GM13976 (cell line): ENCODE measurements around the gene MBNL3.

Source experiments
- DNase-seq: peaks from one replicate; pipeline ENCODE4 v3.0.0; 2012; ENCODE audit warnings: low spot score
- in situ Hi-C: fragments of 300-500 bp; cut with MboI; formaldehyde crosslinking; loops from one replicate; pipeline ENCODE4 v1.12.0; 2022; ENCODE audit warnings: low sequenced_read_pairs, mixed read lengths, inconsistent platforms; ENCODE audit not compliant: unreplicated experiment
- TF ChIP-seq, protein P1 (sequence below): IDR thresholded peaks from 2 replicates; pipeline ENCODE4 v1.5.1; 2012; ENCODE audit warnings: borderline replicate concordance, mild to moderate bottlenecking; ENCODE audit not compliant: insufficient read depth; ENCODE audit errors: extremely low read depth, missing control alignments, control extremely low read depth

The MBNL3 gene

DNA sequence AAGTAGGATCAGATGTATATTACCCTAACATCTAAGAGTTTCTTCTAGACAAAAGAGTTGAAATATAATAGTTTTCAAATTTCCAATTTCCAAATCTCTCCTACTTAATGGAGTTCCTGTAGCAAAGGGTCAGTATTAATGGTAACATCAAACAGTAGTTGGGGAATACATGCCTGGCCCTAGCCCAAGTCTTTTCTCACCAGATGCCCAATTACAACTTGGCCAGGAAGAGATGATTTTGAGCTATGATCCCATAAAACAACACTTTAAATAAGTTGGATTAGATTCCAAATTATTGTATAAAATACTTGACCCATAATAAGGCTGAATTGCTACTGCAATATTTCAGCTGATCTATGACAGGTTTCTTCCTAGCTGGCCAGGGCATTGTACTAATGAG, 59.9 kb downstream of the MBNL3 start:
- TF ChIP-seq, protein P1, sequence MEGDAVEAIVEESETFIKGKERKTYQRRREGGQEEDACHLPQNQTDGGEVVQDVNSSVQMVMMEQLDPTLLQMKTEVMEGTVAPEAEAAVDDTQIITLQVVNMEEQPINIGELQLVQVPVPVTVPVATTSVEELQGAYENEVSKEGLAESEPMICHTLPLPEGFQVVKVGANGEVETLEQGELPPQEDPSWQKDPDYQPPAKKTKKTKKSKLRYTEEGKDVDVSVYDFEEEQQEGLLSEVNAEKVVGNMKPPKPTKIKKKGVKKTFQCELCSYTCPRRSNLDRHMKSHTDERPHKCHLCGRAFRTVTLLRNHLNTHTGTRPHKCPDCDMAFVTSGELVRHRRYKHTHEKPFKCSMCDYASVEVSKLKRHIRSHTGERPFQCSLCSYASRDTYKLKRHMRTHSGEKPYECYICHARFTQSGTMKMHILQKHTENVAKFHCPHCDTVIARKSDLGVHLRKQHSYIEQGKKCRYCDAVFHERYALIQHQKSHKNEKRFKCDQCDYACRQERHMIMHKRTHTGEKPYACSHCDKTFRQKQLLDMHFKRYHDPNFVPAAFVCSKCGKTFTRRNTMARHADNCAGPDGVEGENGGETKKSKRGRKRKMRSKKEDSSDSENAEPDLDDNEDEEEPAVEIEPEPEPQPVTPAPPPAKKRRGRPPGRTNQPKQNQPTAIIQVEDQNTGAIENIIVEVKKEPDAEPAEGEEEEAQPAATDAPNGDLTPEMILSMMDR, result no peak
- in situ Hi-C loops, result no loop called here
- no peak for DNase-seq

DNA sequence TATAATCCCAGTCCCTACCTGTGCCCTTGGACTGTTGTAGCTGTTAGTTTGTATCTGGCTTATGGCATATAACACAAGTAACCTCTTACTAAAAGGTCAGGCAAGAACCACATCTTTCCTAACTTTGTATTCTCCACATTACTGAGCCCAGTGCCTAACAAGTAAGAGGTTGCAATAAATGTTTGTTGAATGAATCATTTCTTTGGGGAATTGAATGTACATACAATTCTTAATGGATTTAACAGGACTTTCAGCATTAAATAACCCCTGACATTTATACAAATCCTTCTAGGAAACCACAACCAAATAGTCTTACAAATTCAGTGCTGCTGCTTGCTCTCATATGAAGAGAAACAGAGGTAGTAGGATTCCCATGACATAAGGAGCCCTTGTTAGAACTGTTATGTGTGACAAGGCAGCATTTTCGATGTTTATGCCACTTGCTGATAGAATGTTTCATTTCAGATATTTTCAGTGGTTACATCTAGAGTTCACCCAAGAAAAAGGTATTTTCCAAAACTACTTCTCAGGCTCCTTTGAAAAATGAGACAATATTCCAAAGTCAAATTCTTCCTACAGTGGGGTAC, 62.0 kb downstream of the MBNL3 start:
- DNase-seq, result peak; percentile 7
- in situ Hi-C loops, result no loop called here
- TF ChIP-seq, protein P1, result no peak

DNA sequence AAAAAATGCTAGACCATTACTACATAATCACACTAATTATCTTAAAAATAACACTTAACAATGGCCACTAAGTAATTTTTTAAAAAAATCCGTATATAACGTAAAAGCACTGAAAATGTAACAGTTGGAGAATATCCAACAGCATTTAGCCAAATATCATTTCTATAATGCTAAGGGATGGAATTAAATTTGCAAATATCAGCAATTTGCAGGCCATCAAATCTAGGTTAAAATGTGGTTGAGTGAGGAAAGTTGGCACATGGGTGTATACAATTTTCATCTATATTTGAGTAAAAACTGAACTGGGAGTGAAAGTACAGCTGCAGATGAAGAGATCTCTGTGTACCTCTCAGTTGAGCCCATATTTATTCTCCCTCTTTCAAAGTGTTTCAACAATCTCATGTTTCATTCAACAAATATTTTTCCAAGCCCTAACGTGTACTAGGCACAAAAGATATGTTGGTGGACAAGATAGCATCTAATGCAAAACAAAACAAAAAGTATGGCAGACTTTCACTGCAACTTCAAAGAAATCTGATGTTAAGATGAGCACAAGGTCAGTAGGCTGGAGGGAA, 63.0 kb downstream of the MBNL3 start:
- in situ Hi-C loops, result no loop called here
- no peak for DNase-seq
- TF ChIP-seq, protein P1, result no peak

DNA sequence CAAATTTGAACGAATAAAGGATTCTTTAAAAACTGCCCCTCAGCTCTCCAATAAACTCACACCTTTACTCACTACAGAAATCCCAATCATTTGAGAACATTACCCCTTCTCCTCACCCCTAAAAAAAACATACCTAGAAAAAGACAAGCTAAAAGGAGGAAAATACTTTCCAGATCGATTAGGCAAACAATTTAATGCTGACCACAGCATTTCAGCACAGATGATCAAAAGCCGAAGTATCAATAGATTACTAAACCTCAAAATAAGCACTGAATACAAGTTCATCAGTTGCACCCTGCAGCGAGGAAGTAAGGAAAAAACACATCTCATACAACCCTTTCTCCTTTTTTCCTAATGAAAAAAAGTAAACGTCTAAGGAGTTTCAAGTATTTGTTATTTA, 65.5 kb downstream of the MBNL3 start:
- in situ Hi-C loops, result no loop called here
- TF ChIP-seq, protein P1, result no peak
- DNase-seq, result no peak

DNA sequence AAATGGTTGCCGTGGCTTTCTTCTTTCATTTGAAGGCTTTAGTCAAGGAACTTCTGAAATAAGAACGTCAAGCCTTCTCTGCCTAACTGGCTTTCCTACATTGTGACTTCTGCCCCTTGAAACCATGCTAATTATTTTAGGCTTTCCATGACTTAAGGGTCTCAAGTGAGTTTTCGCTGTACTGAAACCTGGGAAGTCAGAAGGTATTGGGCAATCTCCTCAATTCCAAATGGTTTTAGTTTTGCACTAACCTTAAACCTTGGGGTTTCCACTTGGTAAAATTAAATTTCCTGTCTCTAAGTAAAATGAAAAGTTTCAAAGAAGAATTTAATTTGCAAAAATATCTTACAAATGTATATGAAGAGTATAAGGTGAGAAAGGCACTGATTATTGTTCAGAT, 73.8 kb downstream of the MBNL3 start:
- no peak for DNase-seq
- TF ChIP-seq, protein P1, result no peak
- in situ Hi-C loops, result no loop called here

DNA sequence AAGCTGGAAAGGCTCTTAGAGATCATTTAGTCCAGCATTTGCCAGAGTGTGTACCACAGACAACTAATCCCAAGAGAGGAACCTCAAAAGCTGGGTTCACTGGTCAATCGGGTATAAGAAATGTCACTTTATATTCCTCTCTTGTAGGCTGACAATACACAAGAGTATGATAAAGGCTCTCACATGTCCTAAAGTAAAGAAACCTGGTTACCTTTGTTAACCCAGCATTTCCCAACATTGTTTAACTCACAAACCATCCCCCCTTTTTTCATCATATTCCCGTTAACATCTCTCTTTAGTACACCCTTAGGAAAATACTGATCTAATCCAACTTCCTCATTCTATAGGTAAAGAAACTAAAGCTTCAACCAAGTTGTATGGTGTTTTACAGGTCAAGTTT, 74.4 kb downstream of the MBNL3 start:
- no peak for DNase-seq
- in situ Hi-C loops, result no loop called here
- TF ChIP-seq, protein P1, result no peak

DNA sequence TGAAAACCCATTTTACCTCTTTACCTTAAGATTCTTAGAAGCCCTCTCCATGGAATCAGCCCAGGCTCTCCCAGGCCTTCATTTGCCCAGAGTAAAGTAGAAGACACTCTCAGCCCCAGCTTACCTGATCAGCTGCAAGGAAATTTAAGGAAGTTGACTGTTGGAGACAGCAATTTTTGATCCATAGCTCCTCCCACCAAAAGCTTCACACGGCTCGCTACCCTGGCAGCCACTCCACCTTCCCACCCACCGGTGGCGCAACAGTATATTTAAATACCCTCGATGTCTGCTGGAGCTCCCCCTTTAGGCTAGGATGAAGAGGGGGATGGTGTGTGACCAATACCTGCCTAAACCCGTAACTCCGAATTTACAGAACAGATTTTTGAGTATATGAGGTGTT, 75.4 kb downstream of the MBNL3 start:
- DNase-seq, result no peak
- in situ Hi-C loops, result no loop called here
- TF ChIP-seq, protein P1, result no peak
